ENCODE data around the gene RAB6A. TPM values are rescaled to one million over a fixed set of nuclear protein-coding genes. Genes with fewer than 3 reads are reported as not detected.
A peak's percentile ranks its signal among the peaks of the same experiment; 100 is the strongest.

RAB6A gene
- total and polyA plus RNA-seq, 5 donors, result 68.2 to 140 (median 106) TPM

DNA sequence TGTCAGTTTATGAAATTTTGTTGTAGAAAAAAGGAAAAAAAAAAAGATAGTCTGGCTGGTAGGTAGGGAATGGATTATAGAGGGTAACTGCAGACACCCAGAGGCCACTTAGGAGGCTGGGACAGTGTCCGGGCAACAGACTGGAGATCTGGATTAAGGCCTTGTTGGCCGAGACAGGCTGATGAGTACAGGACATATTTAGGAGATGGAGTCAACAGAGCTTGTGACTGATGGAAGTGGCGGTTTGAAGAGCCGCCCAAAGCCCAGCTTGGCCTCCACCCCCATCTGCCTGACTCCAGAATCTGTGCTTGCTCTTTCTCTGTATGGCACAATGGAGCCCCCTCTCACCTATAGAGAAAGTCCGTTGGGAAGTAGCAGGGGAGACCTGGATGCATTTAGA is 106.9 kb downstream of the RAB6A start:
- WGBS, result 83% methylated on average over 5 of the region's 5 CpGs
- Histone ChIP-seq H3K4me1 (ENCODE audit: control insufficient read depth, insufficient read depth, low read length) (no peaks in the 10 kb centered on the region), H3K27ac (ENCODE audit: low read length) (no peak overlapping the region), H3K27me3 (ENCODE audit: control insufficient read depth, insufficient read depth) (no peaks in the 10 kb centered on the region), H3K9me3 (ENCODE audit: control insufficient read depth, low read length) (no peaks in the 10 kb centered on the region), H3K4me3 (ENCODE audit: low read length) (no peak overlapping the region)
- ATAC-seq (peak; percentile 40 to 41), DNase-seq (no peak)
- intact Hi-C loops (cut with DNase I), result loop anchor here in 2 of 4 donors (10.0 kb wide), 1 partner anchor 249 kb away; no protein-coding TSS in a partner anchor

DNA sequence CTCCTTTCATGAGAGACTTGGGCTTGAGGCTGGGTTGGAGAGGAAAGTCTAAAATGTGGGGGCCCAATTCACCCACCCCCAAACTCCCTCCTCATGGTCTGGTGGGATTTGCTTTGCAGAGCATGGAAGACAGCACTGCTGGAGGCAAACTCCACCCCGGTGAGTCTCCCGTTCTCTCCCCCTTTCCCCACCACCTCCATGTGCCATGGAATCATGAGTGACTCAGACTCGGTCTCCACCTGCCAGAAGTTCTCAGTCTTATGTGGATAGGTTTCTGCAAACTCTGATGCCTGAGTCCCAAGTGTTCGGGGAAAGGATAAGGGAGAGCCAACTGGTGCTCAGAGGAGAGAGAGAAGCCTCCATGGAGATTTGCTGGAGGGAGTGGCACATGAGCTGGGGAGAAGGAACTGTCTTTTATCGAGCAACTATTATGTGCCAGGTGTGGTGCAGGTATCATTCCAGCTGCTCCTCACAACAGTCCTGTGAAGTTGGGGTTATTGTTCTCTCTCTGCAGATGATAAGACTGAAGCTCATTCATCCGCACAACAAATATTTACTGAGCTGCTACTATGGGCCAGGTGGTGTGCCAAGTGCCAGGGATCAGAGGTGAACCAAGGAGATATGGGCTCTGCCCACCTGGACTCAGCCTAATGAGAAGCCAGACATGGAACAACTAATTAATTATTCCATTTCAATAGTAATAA is 107.9 kb downstream of the RAB6A start:
- no peaks in the 10 kb centered on the region for H3K27me3 ChIP-seq (ENCODE audit: control insufficient read depth, insufficient read depth)
- DNase-seq (no peak), ATAC-seq (no peak)
- no peak overlapping the region for H3K4me3 ChIP-seq (ENCODE audit: low read length)
- no peaks in the 10 kb centered on the region for H3K4me1 ChIP-seq (ENCODE audit: control insufficient read depth, insufficient read depth, low read length)
- H3K27ac ChIP-seq (ENCODE audit: low read length), result no peak overlapping the region
- WGBS, result 90% methylated on average over 6 of the region's 6 CpGs
- no peaks in the 10 kb centered on the region for H3K9me3 ChIP-seq (ENCODE audit: control insufficient read depth, low read length)
- intact Hi-C loops (cut with DNase I), result loop anchor here in 2 of 4 donors (10.0 kb wide), 1 partner anchor 248 kb away; no protein-coding TSS in a partner anchor

DNA sequence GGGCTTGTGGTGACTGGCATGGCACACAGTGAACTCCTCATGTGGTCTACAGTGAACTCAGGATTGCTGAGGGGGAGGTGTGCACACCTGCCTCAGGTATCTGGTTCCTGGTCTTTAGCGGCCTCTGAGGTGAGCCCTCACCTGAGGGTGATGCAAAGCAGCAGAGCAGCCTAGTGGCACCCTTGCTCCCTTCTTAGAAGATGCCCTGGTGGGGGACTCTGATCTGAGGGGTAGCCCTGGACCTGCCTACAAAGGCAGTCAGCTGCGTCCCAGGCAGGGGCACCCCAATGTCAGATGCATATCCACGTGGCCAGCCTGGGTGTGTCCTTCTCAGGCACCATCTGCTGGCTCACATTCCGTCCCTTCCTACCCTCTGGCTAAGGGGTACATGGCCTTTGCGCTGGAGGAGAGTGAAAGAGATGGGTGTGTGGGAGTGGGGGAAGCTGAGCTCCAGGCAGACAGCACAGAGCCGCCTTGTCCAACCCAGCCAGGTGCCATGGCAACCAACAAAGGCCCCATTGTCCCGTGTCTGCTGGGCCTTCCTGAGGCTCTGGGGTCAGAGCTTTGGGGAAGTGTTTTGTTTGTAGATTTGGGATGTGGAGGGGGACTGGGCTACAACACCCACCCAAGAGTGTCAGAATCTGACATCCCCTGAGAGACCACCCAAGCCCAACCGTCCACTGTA is 108.7 kb downstream of the RAB6A start:
- DNase-seq, result peak in 2 of 3 donors; percentile 36 to 62
- H3K4me1 ChIP-seq (ENCODE audit: control insufficient read depth, insufficient read depth, low read length), result no peaks in the 10 kb centered on the region
- H3K4me3 ChIP-seq (ENCODE audit: low read length), result no peak overlapping the region
- peak in 1 of 2 donors; percentile 28 for ATAC-seq
- H3K27ac ChIP-seq (ENCODE audit: low read length), result no peak overlapping the region
- no peaks in the 10 kb centered on the region for H3K9me3 ChIP-seq (ENCODE audit: control insufficient read depth, low read length)
- H3K27me3 ChIP-seq (ENCODE audit: control insufficient read depth, insufficient read depth), result no peaks in the 10 kb centered on the region
- intact Hi-C loops (cut with DNase I), result loop anchor here in 2 of 4 donors (10.0 kb wide), 1 partner anchor 247 kb away; no protein-coding TSS in a partner anchor
- 56% methylated on average over 8 of the region's 8 CpGs for WGBS

DNA sequence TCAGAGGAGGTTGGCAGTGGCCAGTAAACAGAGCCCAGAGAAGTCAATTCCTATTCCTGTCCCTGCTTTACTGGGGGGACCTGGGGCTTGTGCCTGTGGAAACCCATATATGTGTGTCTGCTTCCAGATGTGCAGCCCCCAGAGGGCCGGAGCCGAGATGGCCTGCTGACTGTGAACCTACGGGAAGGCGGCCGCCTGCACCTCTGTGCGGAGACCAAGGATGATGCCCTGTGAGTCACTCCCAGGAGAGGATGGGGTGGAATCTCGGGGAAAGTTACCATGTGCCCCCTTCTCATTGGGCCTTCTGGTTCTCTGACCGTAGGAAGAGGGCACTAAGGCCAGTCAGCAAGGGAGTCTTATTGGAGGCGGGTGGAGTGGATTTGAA is 109.2 kb downstream of the RAB6A start:
- Histone ChIP-seq H3K9me3 (ENCODE audit: control insufficient read depth, low read length) (no peaks in the 10 kb centered on the region), H3K27me3 (ENCODE audit: control insufficient read depth, insufficient read depth) (no peaks in the 10 kb centered on the region), H3K4me1 (ENCODE audit: control insufficient read depth, insufficient read depth, low read length) (no peaks in the 10 kb centered on the region), H3K4me3 (ENCODE audit: low read length) (no peak overlapping the region), H3K27ac (ENCODE audit: low read length) (no peak overlapping the region)
- ATAC-seq (no peak), DNase-seq (no peak)
- WGBS, result 94% methylated on average over 9 of the region's 9 CpGs
- intact Hi-C loops (cut with DNase I), result loop anchor here in 2 of 4 donors (10.0 kb wide), 1 partner anchor 247 kb away; no protein-coding TSS in a partner anchor

DNA sequence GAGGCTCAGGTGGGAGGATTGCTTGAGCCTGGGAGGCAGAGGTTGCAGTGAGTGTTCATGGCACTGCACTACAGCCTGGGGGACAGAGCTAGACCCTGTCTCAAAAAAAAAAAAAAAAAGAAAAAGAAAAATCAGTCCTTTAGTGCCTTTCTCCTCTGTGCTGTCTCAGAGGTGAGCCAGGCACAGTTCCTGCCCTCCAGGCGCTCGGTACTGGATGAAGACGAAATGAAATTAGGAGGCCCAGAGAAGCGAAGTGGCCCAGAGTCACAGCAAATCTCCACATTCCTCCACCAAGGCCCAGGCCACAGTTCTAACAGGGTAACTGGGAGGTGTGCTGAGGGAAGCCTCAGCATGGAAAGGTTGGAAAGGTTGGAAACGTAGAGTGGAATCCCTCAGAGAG is 109.6 kb downstream of the RAB6A start:
- Histone ChIP-seq H3K4me3 (ENCODE audit: low read length) (no peak overlapping the region), H3K9me3 (ENCODE audit: control insufficient read depth, low read length) (no peaks in the 10 kb centered on the region), H3K27ac (ENCODE audit: low read length) (no peak overlapping the region), H3K4me1 (ENCODE audit: control insufficient read depth, insufficient read depth, low read length) (no peaks in the 10 kb centered on the region), H3K27me3 (ENCODE audit: control insufficient read depth, insufficient read depth) (no peaks in the 10 kb centered on the region)
- DNase-seq, result no peak
- ATAC-seq, result no peak
- 96% methylated on average over 5 of the region's 5 CpGs for WGBS
- intact Hi-C loops (cut with DNase I), result loop anchor here in 2 of 4 donors (10.0 kb wide), 1 partner anchor 246 kb away; no protein-coding TSS in a partner anchor

DNA sequence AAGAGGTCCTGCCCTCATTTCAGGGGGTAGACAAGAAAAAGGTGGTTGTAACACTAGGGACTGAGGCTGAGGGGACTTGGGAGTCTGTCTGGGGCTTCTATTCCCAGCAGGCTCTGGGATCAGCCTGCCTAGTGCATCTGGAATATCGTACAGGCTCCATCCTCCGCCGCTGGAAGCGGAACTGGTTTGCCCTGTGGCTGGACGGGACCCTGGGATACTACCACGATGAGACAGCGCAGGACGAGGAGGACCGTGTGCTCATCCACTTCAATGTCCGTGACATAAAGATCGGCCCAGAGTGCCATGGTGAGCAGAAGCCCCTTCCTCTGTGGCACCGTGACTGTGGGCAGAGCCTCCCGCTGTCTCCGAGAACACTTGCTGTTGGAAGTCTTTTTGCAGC is 110.5 kb downstream of the RAB6A start:
- Histone ChIP-seq H3K4me3 (ENCODE audit: low read length) (no peak overlapping the region), H3K27me3 (ENCODE audit: control insufficient read depth, insufficient read depth) (no peaks in the 10 kb centered on the region), H3K9me3 (ENCODE audit: control insufficient read depth, low read length) (no peaks in the 10 kb centered on the region), H3K4me1 (ENCODE audit: control insufficient read depth, insufficient read depth, low read length) (no peaks in the 10 kb centered on the region), H3K27ac (ENCODE audit: low read length) (no peak overlapping the region)
- DNase-seq (no peak), ATAC-seq (no peak)
- 93% methylated on average over 14 of the region's 14 CpGs for WGBS
- intact Hi-C loops (cut with DNase I), result loop anchor here in 2 of 4 donors (10.0 kb wide), 1 partner anchor 246 kb away; no protein-coding TSS in a partner anchor

DNA sequence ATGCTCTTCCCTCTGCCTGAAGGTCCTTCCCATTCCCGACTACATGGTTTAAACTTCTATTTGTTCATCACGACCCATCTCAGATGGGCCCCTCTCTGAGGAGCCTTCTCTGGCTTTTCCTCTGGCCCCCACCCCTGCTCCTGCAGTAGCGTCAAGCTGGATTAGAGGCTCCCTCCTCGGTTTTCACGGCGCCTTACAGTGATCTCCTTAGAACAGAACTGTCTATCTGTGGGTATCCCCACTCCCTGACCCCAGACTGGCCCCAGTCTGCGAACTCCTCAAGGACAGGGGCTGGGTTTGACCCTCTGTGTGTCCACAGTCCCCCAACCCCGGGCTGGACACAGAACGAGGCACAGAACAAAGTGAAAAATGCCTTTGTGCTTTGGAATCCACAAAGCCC is 111.7 kb downstream of the RAB6A start:
- no peaks in the 10 kb centered on the region for H3K9me3 ChIP-seq (ENCODE audit: control insufficient read depth, low read length)
- H3K27me3 ChIP-seq (ENCODE audit: control insufficient read depth, insufficient read depth), result no peaks in the 10 kb centered on the region
- DNase-seq (no peak), ATAC-seq (no peak)
- no peaks in the 10 kb centered on the region for H3K4me1 ChIP-seq (ENCODE audit: control insufficient read depth, insufficient read depth, low read length)
- no peak overlapping the region for H3K4me3 ChIP-seq (ENCODE audit: low read length)
- intact Hi-C loops (cut with DNase I), result no loop called here
- 73% methylated on average over 9 of the region's 9 CpGs for WGBS
- no peak overlapping the region for H3K27ac ChIP-seq (ENCODE audit: low read length)

DNA sequence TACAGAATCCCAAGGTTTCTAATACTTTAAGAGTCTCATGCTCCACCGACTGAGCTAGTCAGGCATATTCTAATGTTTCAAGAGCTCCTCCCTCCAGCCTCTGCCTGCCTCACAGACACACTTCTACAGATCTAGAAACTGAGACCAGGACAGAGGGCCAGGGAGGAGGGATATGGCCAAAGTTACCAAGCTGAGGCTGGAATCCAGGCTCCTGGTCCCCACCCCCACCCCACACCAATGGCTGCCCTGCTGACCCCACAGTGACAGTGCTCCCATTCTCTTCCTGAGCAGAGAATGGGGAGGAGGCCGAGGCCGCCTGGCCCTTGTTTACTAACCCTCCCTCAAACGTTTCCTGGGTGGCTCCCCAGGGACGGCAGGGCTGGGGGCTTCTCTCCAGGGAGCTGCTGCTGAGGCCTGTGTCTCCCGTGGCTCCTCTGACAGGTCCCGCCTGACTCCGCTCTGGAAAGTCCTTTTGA is 112.3 kb downstream of the RAB6A start:
- no peak for ATAC-seq
- no peak for DNase-seq
- Histone ChIP-seq H3K27me3 (ENCODE audit: control insufficient read depth, insufficient read depth) (no peaks in the 10 kb centered on the region), H3K4me1 (ENCODE audit: control insufficient read depth, insufficient read depth, low read length) (no peaks in the 10 kb centered on the region), H3K4me3 (ENCODE audit: low read length) (no peak overlapping the region), H3K9me3 (ENCODE audit: control insufficient read depth, low read length) (no peaks in the 10 kb centered on the region), H3K27ac (ENCODE audit: low read length) (no peak overlapping the region)
- WGBS, result 58% methylated on average over 8 of the region's 8 CpGs
- intact Hi-C loops (cut with DNase I), result no loop called here

DNA sequence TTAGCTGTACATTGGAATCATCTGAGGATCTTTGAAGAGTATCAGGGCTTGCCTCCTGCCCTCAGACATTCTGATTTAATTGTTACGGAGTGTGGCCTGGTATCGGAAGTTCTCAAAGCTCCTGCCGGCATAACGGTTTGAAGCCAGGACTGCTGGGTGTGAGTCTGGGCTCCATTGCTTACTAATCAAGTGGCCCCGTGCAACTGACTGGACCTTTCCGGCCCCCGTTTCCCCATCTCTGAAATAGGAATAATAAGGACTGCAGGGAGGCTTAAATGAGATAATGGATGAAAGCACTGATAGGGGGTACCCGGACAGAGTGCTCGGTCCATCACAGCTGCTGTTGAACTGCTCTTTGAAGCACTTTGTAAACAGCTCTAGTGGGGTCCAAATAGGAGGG is 112.8 kb downstream of the RAB6A start:
- Histone ChIP-seq H3K4me3 (ENCODE audit: low read length) (no peak overlapping the region), H3K9me3 (ENCODE audit: control insufficient read depth, low read length) (no peaks in the 10 kb centered on the region), H3K27ac (ENCODE audit: low read length) (no peak overlapping the region), H3K27me3 (ENCODE audit: control insufficient read depth, insufficient read depth) (no peaks in the 10 kb centered on the region), H3K4me1 (ENCODE audit: control insufficient read depth, insufficient read depth, low read length) (no peaks in the 10 kb centered on the region)
- 87% methylated on average over 9 of the region's 9 CpGs for WGBS
- no peak for DNase-seq
- ATAC-seq, result no peak
- intact Hi-C loops (cut with DNase I), result no loop called here

DNA sequence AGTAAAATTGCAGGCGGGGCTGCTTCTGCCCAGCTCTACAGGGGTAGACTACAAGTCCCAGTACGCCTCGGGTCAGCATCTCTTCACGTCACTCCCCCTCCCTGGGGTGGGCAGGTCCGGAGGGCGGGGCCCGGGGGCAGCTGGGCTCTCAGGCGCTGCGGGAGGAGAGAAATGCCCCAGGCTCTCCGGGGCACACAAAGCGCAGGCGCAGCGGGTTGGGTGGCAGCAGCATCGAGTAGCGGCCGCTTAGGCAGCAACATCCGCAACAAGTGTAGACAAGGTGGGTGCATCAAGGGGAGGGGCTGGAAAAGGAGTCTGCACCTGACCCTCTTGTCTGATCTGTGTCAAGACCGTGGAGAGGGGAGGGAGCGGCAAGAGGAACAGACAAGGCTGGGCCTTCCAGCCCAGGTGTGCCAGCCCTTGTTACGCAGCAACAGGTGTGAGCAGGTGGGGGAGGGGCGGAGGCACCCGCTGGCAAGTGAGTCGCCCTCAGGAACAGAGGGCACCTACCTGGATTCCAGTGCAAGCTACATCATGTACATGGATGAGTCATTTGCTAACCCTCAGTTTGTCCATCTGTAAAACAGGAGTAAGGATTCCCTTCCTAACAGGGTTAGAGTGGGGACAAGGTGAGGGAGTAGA is 113.3 kb downstream of the RAB6A start:
- peak overlapping the region; percentile 12 for H3K4me3 ChIP-seq (ENCODE audit: low read length)
- intact Hi-C loops (cut with DNase I), result no loop called here

More for the DNA sequence above, 113.3 kb downstream of the RAB6A start:
- no peaks in the 10 kb centered on the region for H3K9me3 ChIP-seq (ENCODE audit: control insufficient read depth, low read length)
- 11% methylated on average over 23 of the region's 23 CpGs for WGBS
- ATAC-seq (peak; percentile 98), DNase-seq (peak; percentile 90 to 96 (median 96))
- no peaks in the 10 kb centered on the region for H3K27me3 ChIP-seq (ENCODE audit: control insufficient read depth, insufficient read depth)
- H3K27ac ChIP-seq (ENCODE audit: low read length), result no peak overlapping the region
- no peaks in the 10 kb centered on the region for H3K4me1 ChIP-seq (ENCODE audit: control insufficient read depth, insufficient read depth, low read length)

All from right cardiac atrium (tissue), 5 donors.